Hematopoietic multipotent progenitor cell treated with erythropoietin and hydrocortisone succinate and interleukin-3 and kit ligand, for 17 days (in vitro differentiated cells): ENCODE measurements around the gene PHF2.

Experiments
- DNase-seq: peaks from one replicate; pipeline ENCODE4 v3.0.0-alpha.2; 2015; ENCODE audit warnings: low spot score

The PHF2 gene

DNA sequence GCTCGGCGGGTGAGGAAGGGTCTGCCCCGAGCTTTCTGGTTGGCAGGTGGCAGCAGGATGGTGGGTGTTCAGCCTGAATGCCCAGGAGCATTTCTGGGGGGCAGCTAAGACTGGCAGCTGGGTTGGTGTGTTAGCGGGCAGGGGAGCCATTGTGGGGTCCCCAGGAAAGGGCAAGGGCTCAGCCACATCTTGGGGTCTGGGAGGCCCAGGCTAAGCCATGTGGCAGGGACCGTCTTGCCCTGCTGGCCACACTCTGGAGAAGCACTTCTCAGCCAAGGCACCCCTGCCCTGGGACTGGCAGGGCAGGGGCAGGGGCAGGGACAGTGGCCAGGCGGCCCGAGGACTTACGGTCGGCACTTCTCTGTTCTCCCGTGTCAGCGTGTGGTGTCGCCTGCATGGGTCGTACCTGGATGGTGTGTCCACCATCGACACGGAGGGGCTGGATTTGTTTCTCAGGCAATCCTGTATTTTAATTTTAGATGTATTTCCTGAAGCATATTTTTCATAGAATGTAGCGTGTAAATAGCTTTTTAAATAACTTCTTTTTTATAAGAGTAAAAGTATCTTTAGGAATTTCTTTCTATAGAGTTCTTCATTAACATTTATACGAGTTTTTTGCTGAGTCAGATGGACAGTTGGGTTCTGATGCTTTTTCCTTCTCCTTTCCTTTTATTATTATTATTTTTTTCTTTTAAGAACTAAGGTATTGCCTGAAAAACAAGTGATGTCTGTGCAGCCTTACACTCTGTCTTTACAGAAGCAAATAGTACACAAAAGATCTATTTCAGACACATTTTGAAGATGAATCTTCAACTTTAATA, 102.0 kb downstream of the PHF2 start:
- DNase-seq = no peak

DNA sequence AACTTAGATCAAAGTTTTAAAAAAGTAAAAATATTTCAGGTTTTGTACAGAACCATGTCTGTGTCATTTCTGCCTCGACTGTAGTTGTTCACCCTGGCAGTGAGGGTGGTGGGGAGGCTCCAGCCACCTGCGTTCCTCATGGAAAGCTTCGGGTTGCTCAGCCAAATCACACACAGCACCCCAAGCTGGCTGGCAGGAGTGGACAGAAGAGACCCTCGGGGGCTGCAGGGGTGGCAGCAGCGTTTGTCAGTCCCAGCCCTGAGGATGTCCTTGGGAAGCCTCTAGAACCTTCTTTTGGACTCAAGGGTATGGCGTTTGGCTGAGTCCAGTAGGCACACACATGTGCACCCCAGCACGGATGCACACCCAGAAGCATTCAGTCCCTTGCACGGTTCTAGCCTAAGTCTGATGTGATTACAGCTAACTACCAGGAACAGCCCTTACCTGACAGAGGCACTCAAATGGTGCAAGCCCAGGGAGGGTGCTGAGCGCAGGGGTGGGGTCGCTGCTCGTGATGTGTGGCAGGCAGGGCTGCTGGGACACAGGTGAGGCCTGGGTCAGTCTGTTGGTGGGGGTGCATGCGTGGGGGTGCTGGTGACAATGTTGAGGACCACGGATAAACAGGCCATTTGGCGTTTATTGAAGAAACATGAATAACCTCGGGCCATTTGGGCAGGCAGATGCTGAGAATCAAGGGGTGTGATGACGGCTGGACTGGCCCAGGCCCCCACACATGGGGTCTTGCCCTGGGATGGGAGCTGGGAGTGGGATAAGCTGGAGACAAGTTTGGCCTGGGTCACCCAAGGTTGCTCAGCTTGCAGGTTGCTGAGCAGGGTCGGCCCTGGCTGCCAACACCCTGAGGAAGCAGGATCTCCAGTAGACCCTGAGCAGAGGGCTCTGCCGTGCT, 103.4 kb downstream of the PHF2 start:
- no peak for DNase-seq

GRCh38 chr9:93680443-93681268, 104.3 kb downstream of the PHF2 start:
- no peak for DNase-seq

DNA sequence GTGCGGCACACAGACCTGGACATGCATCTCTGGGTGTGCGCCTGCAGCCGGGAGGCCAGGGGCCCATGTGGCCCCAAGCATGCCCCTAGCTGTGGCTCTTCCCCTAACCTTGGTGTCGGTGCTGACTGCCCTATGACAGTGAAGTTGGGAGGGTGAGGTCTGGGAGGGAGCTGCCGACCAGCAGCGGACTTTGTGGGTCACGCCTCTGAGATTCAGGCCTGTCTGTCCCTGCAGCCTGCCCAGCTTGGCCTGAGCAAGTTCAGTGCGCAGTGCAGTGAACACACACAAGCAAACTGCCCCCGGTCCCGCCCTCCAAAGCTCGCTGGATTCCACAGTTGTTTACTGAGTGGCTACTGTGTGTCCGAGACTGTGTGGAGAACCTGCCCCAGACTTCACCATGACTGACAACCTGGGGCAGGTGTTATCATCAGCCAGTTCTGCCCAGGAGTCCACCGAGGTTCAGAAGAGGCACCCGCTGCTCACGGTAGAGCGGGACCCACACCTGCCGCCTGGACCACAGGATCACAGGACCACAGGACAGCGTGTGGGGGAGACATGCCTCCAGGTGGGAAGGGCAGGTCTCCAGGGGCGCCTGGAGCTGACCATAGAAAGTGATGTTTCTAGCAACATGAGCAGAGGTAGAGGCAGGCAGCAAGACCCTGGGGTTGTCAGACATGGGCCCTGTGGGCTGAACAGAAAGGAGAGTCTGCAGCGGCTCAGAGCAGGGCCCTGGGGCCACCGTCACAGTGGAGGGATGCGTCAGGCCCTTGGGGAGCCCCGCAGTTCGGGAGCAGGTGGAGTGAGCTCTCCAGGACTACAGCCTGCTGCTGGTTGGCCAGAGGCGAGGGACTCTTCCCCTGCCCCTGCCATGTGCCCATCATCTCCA, 105.1 kb downstream of the PHF2 start:
- no peak for DNase-seq

DNA sequence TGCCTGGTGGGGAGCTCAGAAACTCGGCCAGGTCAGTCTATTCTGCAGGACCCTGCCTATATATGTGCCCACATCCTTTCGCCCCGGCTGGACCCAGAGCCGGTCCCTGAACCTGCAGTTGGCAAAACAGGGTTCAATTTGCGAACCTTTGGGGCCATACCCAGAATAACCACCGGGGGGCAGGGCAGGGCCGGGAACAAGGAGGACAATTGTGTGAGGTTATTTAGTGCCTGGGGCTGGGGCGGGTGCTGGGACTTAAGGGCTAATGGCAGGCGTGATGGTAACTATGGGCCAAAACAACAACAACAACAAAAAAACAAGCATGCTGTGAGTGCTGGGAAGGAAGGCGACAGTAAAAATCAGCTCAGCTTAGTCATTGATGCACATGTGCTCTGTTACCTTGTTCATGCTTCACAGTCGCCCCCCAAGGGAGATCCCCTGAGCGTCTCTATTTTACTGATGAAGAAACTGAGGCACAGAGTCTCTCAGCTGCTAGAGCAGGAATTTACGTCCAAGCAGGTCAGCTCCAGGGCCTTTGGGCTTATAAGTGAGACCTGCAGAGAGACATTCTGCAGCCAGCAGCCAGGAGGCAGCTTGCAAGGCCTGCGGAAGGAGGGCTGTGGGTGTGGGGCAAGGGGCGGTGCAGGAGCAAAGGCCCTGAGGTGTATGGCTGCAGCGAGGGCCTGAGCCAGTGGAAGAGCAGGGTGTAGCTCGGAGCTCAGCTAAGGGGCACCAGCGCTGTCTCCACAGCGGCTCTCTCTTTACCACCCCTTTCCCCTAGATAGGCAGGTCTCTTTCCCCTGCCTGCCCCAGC, 106.0 kb downstream of the PHF2 start:
- DNase-seq = no peak

- DNase-seq = no peak
Observed at GRCh38 chr9:93683331-93684134, 107.1 kb downstream of the PHF2 start.

DNA sequence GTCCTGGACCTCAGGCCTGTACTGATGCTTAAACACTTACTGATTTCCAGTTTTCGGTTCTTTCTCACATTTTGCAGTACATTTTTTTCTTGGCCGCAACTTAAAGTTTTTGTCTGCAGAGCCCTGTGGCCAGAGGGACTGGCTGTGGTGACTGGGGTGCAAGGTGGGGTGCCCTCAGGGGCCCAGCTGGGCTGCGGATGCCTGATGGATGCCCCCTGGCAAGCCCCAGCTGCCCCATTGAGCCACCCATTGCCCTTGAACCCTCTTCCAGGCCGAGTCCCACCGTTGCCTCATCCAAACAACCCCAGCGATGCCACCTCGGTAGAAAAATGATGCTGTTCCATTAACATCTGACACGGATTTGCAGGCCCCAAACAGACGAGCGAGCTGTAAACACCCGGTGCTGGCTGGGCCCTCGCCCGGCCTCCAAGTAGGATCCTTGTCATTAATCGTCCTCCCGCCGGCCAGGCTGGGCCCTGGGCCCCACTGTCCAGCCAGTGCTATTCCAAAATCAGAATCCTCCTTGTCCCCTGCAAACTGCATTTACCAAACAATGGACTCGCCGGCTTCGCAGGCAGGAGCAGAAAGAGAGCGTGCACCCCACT, 107.9 kb downstream of the PHF2 start:
- DNase-seq = no peak

- no peak for DNase-seq
Observed at GRCh38 chr9:93684806-93685543, 108.6 kb downstream of the PHF2 start.

DNA sequence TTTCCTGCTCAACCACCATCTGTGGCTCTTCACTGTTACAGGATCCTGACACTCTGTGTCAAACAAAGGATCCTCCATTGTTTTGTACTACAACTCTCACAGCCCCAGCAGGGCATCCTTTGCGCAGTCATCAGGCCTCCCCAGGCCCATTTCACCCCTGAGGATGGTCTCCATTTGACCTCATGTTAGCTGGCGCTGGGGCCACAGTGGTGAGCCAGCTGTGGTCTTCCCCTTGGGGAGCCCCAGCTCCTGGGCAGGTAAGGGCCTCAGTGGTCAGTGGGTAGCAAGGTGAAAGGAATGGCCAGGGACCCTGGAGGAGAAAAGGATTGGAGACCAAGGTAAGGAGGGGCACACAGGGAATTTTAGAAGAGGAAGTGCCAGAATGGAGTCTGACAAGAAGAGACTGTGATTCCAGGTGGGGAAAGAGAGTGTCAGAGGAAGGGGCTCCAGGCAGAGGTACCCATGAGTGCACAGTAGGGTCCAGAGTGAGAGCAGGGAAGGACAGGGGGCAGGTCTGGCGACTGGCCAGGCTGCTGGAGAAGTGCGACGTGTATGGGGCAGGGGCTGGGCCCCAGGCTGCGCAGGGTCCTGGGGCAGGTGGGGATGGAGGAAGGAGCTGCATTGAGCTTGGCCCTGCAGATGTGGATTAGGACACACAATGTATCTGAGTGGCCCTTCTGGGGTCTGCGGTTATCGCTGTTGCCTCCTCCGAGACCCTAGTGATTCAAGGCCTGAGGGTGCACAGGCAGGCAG, 109.9 kb downstream of the PHF2 start:
- DNase-seq = no peak

- no peak for DNase-seq
Observed at GRCh38 chr9:93686880-93687236, 110.5 kb downstream of the PHF2 start.

DNA sequence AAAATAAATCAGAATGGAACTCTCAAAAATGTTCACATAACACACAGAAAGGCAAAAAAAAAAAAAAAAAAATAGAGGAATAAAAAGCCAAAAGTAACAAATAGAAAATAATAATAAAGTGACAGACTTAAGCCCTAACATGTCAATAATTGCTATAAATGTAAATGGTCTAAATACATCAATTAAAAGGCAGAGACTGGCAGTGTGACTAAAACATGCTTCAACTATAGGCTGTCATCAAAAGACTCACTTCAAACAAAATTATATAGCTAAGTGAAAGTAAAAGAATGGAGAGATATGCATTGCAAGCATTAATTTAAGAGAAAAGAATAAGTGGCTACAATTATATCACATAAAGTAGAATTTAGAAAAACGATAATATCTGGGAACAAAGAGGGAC, 114.2 kb downstream of the PHF2 start:
- DNase-seq = no peak

DNA sequence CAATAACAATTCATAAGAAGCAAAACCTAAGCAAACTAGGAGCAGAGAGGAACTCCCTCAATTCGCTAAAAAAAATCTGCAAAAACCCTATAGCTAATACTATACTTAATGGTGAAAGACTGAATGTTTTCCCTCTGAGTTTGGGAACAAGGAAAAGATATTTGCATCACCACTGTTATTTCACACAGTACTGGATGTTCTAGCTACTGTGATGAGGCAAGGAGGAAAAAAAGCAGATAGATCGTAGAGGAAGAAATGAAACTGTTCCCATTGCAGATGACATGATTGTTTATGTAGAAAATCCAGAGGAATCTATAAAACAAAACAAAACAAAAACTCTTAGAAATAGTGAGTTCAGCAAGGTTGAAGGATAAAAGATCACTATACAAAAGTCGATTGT, 116.7 kb downstream of the PHF2 start:
- no peak for DNase-seq

- no peak for DNase-seq
Observed at GRCh38 chr9:93697352-93698139, 121.2 kb downstream of the PHF2 start.

- DNase-seq = no peak
Observed at GRCh38 chr9:93698140-93698908, 121.9 kb downstream of the PHF2 start.

DNA sequence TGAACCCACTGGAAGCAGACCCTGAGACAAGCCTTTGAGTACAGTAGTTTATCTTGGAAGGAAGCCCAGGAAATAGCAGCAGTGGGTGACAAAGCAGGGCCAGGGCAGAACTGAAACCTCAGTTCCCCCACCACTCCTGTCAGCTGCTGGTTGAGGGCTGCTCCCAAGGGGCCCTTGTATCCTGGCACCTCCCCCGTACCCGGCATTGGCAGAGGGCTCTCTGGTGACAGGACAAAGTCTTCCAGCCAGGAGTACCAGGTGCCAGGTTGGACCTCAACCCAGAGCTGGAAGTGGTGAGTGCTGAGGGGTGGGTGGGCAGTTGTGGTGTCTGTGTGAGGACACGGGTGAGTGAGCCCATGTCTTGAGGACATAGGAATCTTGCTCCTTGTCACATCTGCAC, 123.3 kb downstream of the PHF2 start:
- DNase-seq = no peak
